SH-SY5Y (cell line): ENCODE results near the gene FOXA3.

Experiments used
- GATA2 ChIP-seq: IDR thresholded peaks from 2 replicates; pipeline ENCODE4 v1.6.1; 2011; ENCODE audit warnings: mild to moderate bottlenecking, low read depth, low read length
- GATA3 ChIP-seq: IDR thresholded peaks from 2 replicates; pipeline ENCODE4 v1.6.1; 2011; ENCODE audit warnings: low read depth, mild to moderate bottlenecking, low read length, moderate library complexity

Gene FOXA3

DNA sequence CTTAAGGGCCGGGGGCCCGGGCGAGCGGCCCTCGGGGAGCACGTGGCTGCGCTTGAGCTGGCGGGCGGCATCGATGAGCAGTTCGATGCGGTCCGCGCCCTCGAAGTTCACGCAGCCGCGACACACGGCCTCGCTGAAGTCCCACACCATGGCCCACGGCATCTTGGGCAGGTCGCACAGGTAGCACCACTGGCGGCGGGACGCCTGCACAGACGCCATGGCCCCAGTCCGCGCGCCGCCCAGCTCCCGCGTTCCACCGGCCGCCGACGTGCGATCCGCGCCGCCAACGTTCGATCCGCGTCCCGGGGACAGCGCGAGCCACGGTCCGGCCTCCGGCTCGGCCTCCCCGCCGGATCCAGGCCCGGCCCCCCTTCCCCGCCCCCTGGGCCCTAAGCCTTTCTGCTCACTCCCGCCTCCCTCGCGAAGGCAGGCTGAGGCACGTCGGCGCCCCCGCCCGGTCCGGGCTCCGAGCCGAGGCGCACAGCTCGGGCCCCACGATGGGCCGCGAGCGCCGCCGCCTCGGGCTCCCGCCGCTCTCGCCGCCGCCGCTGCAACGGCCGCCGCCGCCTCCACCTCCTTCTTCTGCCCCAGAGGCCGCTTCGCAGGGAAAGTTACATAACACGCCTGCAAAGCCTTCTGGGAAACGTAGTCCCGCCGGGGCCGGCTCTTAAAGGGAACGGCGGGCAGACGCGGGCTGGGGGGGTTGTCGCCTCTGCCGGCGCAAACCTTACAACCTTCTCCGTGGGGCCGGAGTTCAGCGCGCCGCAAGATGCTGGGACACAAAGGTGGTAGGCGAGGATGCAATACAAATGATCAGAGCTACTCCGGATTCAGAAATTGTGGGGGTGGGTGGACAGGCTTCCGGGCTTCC is 21.7 kb downstream of the FOXA3 start, which contains the start of gene IRF2BP1:
TSS of gene IRF2BP1 (minus strand) at position 586 of the 871 bp plus-strand sequence. CDS start at position 219, 367 bp downstream.
- no peak for TF ChIP-seq GATA3
- TF ChIP-seq GATA2, result no peak

DNA sequence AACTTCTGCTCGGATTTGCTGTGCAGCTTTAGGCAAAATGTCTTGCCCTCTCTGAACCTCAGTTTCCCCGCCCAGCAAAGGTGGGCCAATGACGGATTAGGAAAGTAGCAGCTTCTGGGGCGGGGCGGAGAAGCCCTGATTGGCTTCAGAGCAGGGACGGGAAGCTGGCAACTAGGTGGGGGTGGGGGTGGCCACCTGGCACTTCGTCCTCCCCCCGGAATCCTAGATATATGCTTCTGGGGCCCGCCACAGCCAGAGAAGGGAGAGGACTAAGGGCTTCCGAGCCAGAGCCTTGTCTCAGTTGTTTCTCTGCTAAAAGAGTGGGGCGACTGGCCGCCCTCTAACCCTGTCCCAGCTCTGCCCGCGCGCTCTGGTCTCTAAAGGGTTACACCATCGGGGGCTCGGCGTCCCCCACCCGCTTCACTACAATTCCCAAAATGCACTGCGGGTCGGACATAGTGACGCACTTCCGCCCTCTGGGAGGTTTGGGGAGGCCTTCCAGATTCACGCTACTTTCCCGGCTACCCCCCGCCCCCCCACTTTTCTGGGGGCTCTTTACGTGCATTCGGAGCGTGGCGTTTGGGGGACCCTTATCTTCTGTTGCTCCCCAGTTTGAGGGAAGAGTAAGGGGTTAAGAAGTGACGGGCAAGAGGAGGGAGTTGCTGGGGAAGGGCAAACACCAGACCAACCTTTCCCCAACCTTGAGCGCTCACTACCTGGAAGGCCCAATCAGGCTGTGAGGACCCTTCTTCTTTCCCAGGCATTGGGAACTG is 22.5 kb downstream of the FOXA3 start:
- TF ChIP-seq GATA3, result no peak
- TF ChIP-seq GATA2, result no peak

- no peak for TF ChIP-seq GATA3
- no peak for TF ChIP-seq GATA2
Measured at GRCh38 chr19:45887200-45887710, 23.1 kb downstream of the FOXA3 start.

GRCh38 chr19:45889210-45889885 is 25.2 kb downstream of the FOXA3 start:
- TF ChIP-seq GATA3 (no peak), GATA2 (no peak)

DNA sequence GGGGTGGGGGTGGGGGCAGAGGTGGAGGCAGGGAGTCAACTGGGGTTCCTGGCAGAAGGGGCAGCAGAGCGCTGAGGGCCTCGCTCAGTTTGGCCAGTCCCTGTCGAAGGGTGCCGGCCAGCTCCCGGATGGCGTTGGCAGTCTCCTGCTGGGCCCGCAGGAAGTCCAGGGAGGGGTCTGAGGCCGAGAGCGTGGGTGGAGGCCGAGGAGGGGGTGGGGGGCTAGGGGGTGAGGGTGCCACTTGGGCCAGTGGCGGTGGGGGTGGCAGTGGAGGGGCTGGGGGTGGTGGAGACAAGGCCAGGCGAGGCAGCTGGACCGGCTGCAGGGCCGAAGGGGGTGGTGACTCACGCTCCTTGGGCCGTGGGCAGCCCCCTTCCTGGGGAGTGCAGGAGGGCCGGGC is 26.8 kb downstream of the FOXA3 start:
- TF ChIP-seq GATA3 (no peak), GATA2 (no peak)

DNA sequence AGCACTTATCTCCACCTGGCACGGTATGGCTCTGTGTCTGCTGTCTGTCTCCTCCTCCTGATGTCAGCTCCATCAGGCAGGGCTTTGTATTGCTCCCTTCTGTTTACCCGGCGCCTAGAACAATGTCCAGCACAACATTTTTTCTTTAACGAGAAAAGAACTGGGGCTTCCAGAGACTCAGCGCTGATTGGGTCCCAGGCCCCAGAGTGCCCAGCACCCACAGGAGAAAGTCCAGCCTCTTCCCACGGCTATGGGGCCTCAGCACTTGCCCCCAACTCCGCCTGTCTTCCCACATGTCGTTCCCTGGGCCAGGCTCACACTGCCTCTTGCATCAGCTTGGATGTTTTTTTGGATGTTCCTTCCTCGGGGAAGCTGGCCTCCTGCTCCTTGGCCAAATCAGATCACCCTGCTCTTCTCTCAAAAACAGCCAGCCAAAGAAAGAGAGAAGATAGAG is 31.4 kb downstream of the FOXA3 start:
- TF ChIP-seq GATA2, result no peak
- no peak for TF ChIP-seq GATA3

GRCh38 chr19:45897261-45897812 is 33.2 kb downstream of the FOXA3 start:
- no peak for TF ChIP-seq GATA3
- no peak for TF ChIP-seq GATA2

GRCh38 chr19:45899253-45899652 is 35.1 kb downstream of the FOXA3 start:
- TF ChIP-seq GATA3 (no peak), GATA2 (no peak)

DNA sequence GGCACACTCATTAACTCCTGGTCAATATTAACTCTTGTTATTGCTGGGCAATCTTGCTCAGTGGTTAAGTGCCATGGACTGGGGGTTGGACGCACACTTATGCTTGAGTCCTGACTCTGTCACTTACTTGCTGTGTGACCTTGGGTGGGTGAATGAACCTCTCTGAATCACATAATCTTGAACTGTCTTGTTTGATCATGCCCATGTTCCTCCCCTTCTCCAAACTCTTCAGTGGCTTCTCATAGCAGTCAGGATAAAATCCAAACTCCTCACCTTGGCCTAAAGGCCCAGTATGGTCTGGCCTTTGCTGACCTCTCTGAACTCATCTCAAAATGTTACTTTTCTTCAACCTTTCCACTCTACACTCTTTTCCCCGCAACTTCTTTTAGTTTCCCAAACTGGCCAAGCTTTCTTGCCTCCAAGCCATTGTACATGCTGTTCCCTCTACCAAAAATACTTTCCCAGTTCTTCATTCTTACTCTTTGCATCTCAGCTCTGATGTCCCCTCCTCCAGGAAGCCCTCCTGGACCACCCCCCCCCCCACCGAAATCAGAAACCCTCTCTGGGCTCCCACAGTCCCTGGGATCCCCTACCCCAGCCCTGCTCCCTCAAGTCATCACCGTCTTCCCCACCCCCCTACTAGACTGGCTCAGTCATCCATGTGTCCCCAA is 35.9 kb downstream of the FOXA3 start:
- TF ChIP-seq GATA3 (no peak), GATA2 (no peak)

DNA sequence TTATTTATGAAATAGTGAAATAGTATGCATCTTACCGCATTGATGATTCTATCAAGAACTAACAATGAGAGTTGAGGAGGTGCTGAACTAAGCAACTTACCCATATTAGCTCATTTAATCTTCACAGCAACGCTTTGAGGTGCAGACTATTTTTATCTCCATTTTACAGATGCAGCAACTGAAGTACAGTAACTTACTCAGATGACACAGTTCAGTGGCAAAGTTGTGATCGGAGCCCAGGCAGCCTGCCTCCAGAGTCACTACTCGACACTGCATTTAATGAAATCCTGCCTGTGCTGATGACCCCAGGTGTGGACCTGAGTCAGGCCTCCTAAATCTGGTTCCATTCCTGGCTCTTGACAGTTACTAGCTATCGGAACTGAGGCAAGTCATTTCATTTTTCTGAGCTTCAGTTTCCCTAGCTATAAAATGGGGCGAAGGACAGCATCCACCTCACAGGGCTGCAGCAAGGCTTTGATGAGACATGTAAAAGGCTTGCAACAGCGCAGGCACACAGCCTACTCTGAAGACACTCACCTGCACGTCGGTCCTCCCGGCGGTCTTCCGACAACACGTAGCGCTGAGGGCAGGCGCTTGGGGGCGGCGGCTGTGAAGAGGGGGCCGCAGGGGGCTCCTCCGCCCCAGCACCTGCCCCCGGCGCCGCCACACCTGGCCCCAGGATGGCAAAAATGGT is 36.8 kb downstream of the FOXA3 start:
- TF ChIP-seq GATA2 (no peak), GATA3 (no peak)

GRCh38 chr19:45901432-45901911 is 37.3 kb downstream of the FOXA3 start:
- TF ChIP-seq GATA3 (no peak), GATA2 (no peak)

- no peak for TF ChIP-seq GATA3
- TF ChIP-seq GATA2, result peak; percentile 53; the same call in 1 of the 2 replicates
Measured at GRCh38 chr19:45901912-45902650, 38.0 kb downstream of the FOXA3 start, which contains the start of gene MYPOP. MYPOP (minus strand) TSS chr19:45902613; CDS start chr19:45901773, 840 bp downstream.
